KBM-7 (cell line): Measurements from ENCODE around the gene GSK3B.

ENCODE experiments used
- DNase-seq: peaks from one replicate; pipeline ENCODE4 v3.0.0-alpha.2; 2015
- in situ Hi-C: fragments of 300-500 bp; cut with MboI; formaldehyde crosslinking; loops from 2 replicates; pipeline ENCODE4 v1.14.3; 2020; ENCODE audit warnings: low sequenced_read_pairs, low pct_unique_long_range_greater_than_20kb, mixed read lengths

The GSK3B gene

GRCh38 chr3:120101624-120102023 is 7.4 kb upstream of the GSK3B start:
- in situ Hi-C loops: no loop called here
- DNase-seq: no peak

GRCh38 chr3:120100711-120101110 is 6.5 kb upstream of the GSK3B start:
- no peak for DNase-seq
- in situ Hi-C loops: no loop called here

GRCh38 chr3:120098710-120099109 is 4.5 kb upstream of the GSK3B start:
- in situ Hi-C loops: no loop called here
- no peak for DNase-seq

GRCh38 chr3:120095979-120096426 is 1.8 kb upstream of the GSK3B start:
- DNase-seq: no peak
- in situ Hi-C loops: no loop called here

- in situ Hi-C loops: no loop called here
- peak; percentile 93 for DNase-seq
These were observed 1.2 kb upstream of the GSK3B start for GRCh38 chr3:120095226-120095978.

GRCh38 chr3:120094776-120095225 is 554 bp upstream of the GSK3B start:
- in situ Hi-C loops: no loop called here
- DNase-seq: peak; percentile 100

GRCh38 chr3:120093119-120093910 is 932 bp downstream of the GSK3B start:
- peak; percentile 60 for DNase-seq
- in situ Hi-C loops: no loop called here

- in situ Hi-C loops: no loop called here
- peak; percentile 14 for DNase-seq
These were observed 1.8 kb downstream of the GSK3B start for GRCh38 chr3:120092474-120092873.

- in situ Hi-C loops: no loop called here
- no peak for DNase-seq
These were observed 3.8 kb downstream of the GSK3B start for GRCh38 chr3:120090422-120090821.

- in situ Hi-C loops: no loop called here
- no peak for DNase-seq
These were observed 5.2 kb downstream of the GSK3B start for GRCh38 chr3:120089089-120089488.

- no peak for DNase-seq
- in situ Hi-C loops: no loop called here
These were observed 5.6 kb downstream of the GSK3B start for GRCh38 chr3:120088622-120089021.

GRCh38 chr3:120081719-120082118 is 12.5 kb downstream of the GSK3B start:
- in situ Hi-C loops: no loop called here

GRCh38 chr3:120080836-120081235 is 13.4 kb downstream of the GSK3B start:
- in situ Hi-C loops: no loop called here
- no peak for DNase-seq

More at GRCh38 chr3:120081719-120082118, 12.5 kb downstream of the GSK3B start:
- no peak for DNase-seq

GRCh38 chr3:120077731-120078130 is 16.5 kb downstream of the GSK3B start:
- in situ Hi-C loops: no loop called here
- DNase-seq: no peak

- in situ Hi-C loops: no loop called here
- no peak for DNase-seq
These were observed 21.3 kb downstream of the GSK3B start for GRCh38 chr3:120072867-120073525.

GRCh38 chr3:120071259-120071658 is 23.0 kb downstream of the GSK3B start:
- in situ Hi-C loops: no loop called here
- DNase-seq: no peak

GRCh38 chr3:120070263-120070981 is 23.8 kb downstream of the GSK3B start:
- in situ Hi-C loops: no loop called here
- DNase-seq: no peak

GRCh38 chr3:120067083-120067482 is 27.2 kb downstream of the GSK3B start:
- in situ Hi-C loops: no loop called here
- DNase-seq: no peak

- in situ Hi-C loops: no loop called here
- no peak for DNase-seq
These were observed 27.6 kb downstream of the GSK3B start for GRCh38 chr3:120066634-120067033.
